Mesodermal cell (in vitro differentiated cells): ENCODE results near the gene DHX36. TPM values are rescaled to one million over a fixed set of nuclear protein-coding genes. Genes with fewer than 3 reads are reported as not detected.

ENCODE experiments used
- H3K27ac ChIP-seq: 2 replicates; pipeline ENCODE4 v1.7.0; 2013; ENCODE audit warnings: mild to moderate bottlenecking, low read depth, low read length, moderate library complexity; ENCODE audit not compliant: severe bottlenecking
- H3K36me3 ChIP-seq: 2 replicates; pipeline ENCODE4 v1.7.1; 2013; ENCODE audit warnings: mild to moderate bottlenecking, low read length, moderate library complexity; ENCODE audit not compliant: control insufficient read depth, insufficient read depth
- H3K4me1 ChIP-seq: one replicate; pipeline ENCODE4 v1.7.1; 2013; ENCODE audit warnings: mild to moderate bottlenecking, low read length; ENCODE audit not compliant: insufficient read depth, control insufficient read depth, poor library complexity, severe bottlenecking
- H3K4me3 ChIP-seq: 2 replicates; pipeline ENCODE4 v1.7.0; 2013; ENCODE audit warnings: low read length, control low read depth, mild to moderate bottlenecking; ENCODE audit not compliant: insufficient read depth, poor library complexity, severe bottlenecking; ENCODE audit errors: extremely low read depth
- H3K9me3 ChIP-seq: 2 replicates; pipeline ENCODE4 v1.7.1; 2013; ENCODE audit warnings: mild to moderate bottlenecking, low read length, moderate library complexity; ENCODE audit not compliant: control insufficient read depth
- WGBS, 2 experiments: methylation state at CpG; one replicate each; pipeline ENCODE4 v1.1.5; 2013; ENCODE audit warnings: missing lambda C conversion rate in 2 of 2; ENCODE audit not compliant: insufficient coverage in 2 of 2; 5-methylcytosine and 5-hydroxymethylcytosine counted together
- polyA plus RNA-seq, 2 experiments: library from polyadenylated mRNA; stranded (reverse); fragments of 50-300 nt; gene quantifications; one replicate each; pipeline ENCODE4 v1.2.3, GENCODE V29; 2013

The DHX36 gene, protein sequence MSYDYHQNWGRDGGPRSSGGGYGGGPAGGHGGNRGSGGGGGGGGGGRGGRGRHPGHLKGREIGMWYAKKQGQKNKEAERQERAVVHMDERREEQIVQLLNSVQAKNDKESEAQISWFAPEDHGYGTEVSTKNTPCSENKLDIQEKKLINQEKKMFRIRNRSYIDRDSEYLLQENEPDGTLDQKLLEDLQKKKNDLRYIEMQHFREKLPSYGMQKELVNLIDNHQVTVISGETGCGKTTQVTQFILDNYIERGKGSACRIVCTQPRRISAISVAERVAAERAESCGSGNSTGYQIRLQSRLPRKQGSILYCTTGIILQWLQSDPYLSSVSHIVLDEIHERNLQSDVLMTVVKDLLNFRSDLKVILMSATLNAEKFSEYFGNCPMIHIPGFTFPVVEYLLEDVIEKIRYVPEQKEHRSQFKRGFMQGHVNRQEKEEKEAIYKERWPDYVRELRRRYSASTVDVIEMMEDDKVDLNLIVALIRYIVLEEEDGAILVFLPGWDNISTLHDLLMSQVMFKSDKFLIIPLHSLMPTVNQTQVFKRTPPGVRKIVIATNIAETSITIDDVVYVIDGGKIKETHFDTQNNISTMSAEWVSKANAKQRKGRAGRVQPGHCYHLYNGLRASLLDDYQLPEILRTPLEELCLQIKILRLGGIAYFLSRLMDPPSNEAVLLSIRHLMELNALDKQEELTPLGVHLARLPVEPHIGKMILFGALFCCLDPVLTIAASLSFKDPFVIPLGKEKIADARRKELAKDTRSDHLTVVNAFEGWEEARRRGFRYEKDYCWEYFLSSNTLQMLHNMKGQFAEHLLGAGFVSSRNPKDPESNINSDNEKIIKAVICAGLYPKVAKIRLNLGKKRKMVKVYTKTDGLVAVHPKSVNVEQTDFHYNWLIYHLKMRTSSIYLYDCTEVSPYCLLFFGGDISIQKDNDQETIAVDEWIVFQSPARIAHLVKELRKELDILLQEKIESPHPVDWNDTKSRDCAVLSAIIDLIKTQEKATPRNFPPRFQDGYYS
- polyA plus RNA-seq (2013, experiment 1 of 2), result 65.8 TPM
- 61.6 TPM for polyA plus RNA-seq (2013, experiment 2 of 2)

GRCh38 chr3:154323891-154324738 lies at the start of gene DHX36:
Gene DHX36 (minus strand): TSS chr3:154324487. CDS start chr3:154324416, 71 bp downstream.
- WGBS, 2 experiments, result 0 to 1% methylated on average over 20 to 31 of the region's 45 CpGs
- Histone ChIP-seq H3K9me3 (peaks cover 4% of the 10 kb centered on the region), H3K4me1 (peaks cover 4% of the 10 kb centered on the region), H3K4me3 (peak within 1 kb of the TSS; percentile 80), H3K27ac (peak within 1 kb of the TSS; percentile 96), H3K36me3 (peaks cover 13% of the 10 kb centered on the region)

GRCh38 chr3:154367221-154367620 lies 42.9 kb upstream of the DHX36 start:
- Histone ChIP-seq H3K4me1 (peaks cover 4% of the 10 kb centered on the region), H3K36me3 (no peaks in the 10 kb centered on the region), H3K4me3 (no peak overlapping the region), H3K27ac (peak overlapping the region; percentile 55), H3K9me3 (peaks cover 20% of the 10 kb centered on the region)
- WGBS, 2 experiments, result 0% methylated on average over 1 of the region's 3 CpGs

DNA sequence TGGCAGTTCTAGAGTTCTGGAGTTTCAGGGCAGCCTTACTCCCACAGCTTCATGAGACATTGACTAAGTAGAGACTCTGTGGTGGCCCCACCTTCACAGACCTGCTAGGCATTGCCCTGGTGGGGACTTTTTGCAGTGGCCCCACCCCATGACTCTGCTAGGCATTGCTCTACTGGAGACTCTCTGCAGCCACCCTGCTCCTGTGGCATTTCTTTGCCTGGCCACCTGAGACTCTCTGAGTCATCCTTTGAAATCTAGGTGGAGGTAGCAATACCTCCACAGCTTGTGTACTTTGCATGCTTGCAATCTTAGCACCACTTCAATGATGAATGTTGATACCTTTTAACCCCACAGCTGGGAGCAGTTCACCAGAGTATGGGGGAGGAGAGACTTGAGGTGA lies 40.6 kb upstream of the DHX36 start:
- H3K4me3 ChIP-seq, result no peak overlapping the region
- peaks cover 4% of the 10 kb centered on the region for H3K4me1 ChIP-seq
- H3K9me3 ChIP-seq, result peaks cover 20% of the 10 kb centered on the region
- no peaks in the 10 kb centered on the region for H3K36me3 ChIP-seq
- H3K27ac ChIP-seq, result no peak overlapping the region

GRCh38 chr3:154361099-154361498 lies 36.8 kb upstream of the DHX36 start:
- no peak overlapping the region for H3K4me3 ChIP-seq
- H3K36me3 ChIP-seq, result no peaks in the 10 kb centered on the region
- no peak overlapping the region for H3K27ac ChIP-seq
- peaks cover 20% of the 10 kb centered on the region for H3K9me3 ChIP-seq
- WGBS, 2 experiments, result no CpG with 5 or more reads among the region's 1 CpG
- no peaks in the 10 kb centered on the region for H3K4me1 ChIP-seq

GRCh38 chr3:154356009-154356408 lies 31.7 kb upstream of the DHX36 start:
- H3K4me3 ChIP-seq, result no peak overlapping the region
- 100% methylated on average over 1 of the region's 1 CpG for WGBS, 2 experiments
- no peaks in the 10 kb centered on the region for H3K4me1 ChIP-seq
- H3K27ac ChIP-seq, result no peak overlapping the region
- H3K9me3 ChIP-seq, result no peaks in the 10 kb centered on the region
- no peaks in the 10 kb centered on the region for H3K36me3 ChIP-seq

DNA sequence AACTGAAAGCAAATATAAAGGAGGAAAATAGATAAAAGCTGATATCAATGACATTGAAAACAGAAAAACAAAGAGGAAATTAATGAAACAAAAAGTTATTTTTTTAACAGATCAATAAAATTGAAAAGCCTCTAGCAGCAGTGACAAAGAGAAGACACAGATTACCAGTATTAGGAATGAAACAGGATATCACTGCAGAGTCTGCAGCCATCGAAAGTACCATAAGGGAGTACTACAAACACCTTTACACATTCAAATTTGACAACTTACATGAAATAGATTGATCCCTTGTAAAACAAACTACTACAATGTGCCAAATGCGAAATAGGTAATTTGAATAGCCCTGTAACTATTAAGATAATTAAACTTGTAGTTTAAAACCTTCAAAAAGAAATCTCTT lies 24.9 kb upstream of the DHX36 start:
- WGBS, 2 experiments, result no CpG with 5 or more reads among the region's 2 CpGs
- Histone ChIP-seq H3K27ac (no peak overlapping the region), H3K4me1 (no peaks in the 10 kb centered on the region), H3K4me3 (no peak overlapping the region), H3K36me3 (no peaks in the 10 kb centered on the region), H3K9me3 (no peaks in the 10 kb centered on the region)

GRCh38 chr3:154345422-154346122 lies 21.3 kb upstream of the DHX36 start:
- no CpG with 5 or more reads among the region's 2 CpGs for WGBS, 2 experiments
- Histone ChIP-seq H3K36me3 (no peaks in the 10 kb centered on the region), H3K4me1 (no peaks in the 10 kb centered on the region), H3K27ac (no peak overlapping the region), H3K9me3 (no peaks in the 10 kb centered on the region), H3K4me3 (no peak overlapping the region)

- WGBS, 2 experiments, result 96% methylated on average over 3 of the region's 4 CpGs; no CpG with 5 or more reads in 1 of the 2 experiments
- H3K36me3 ChIP-seq, result no peaks in the 10 kb centered on the region
- H3K9me3 ChIP-seq, result no peaks in the 10 kb centered on the region
- H3K4me1 ChIP-seq, result no peaks in the 10 kb centered on the region
- no peak overlapping the region for H3K27ac ChIP-seq
- no peak overlapping the region for H3K4me3 ChIP-seq
These were observed 14.3 kb upstream of the DHX36 start for GRCh38 chr3:154338570-154338969.

GRCh38 chr3:154338008-154338407 lies 13.7 kb upstream of the DHX36 start:
- no peak overlapping the region for H3K27ac ChIP-seq
- no peaks in the 10 kb centered on the region for H3K9me3 ChIP-seq
- H3K4me1 ChIP-seq, result no peaks in the 10 kb centered on the region
- H3K4me3 ChIP-seq, result no peak overlapping the region
- H3K36me3 ChIP-seq, result no peaks in the 10 kb centered on the region
- WGBS, 2 experiments, result 95% methylated on average over 4 to 5 of the region's 6 CpGs
